Osteoblast (primary cell): Measurements from ENCODE around the gene SOX8. TPM values are rescaled to one million over a fixed set of nuclear protein-coding genes. Genes with fewer than 3 reads are reported as not detected.

Experiments used
- DNase-seq: peaks from one replicate; pipeline ENCODE4 v3.0.0; 2011; ENCODE audit warnings: low spot score, mixed read lengths; ENCODE audit not compliant: insufficient read length; ENCODE audit errors: missing footprints
- H2AFZ ChIP-seq: 2 replicates; pipeline ENCODE4 v1.6.0; 2011; ENCODE audit warnings: mild to moderate bottlenecking, low read length
- H3K27ac ChIP-seq: 2 replicates; pipeline ENCODE4 v1.5.1; 2011; ENCODE audit warnings: mild to moderate bottlenecking, low read depth, low read length, moderate library complexity
- H3K27me3 ChIP-seq: 2 replicates; pipeline ENCODE4 v1.6.0; 2012; ENCODE audit warnings: mild to moderate bottlenecking, control low read depth, inconsistent platforms, low read length, moderate library complexity; ENCODE audit not compliant: insufficient read depth
- H3K36me3 ChIP-seq: 2 replicates; pipeline ENCODE4 v1.5.1; 2011; ENCODE audit warnings: mild to moderate bottlenecking, low read length, control low read depth, moderate library complexity; ENCODE audit not compliant: insufficient read depth
- H3K4me1 ChIP-seq: 2 replicates; pipeline ENCODE4 v1.5.1; 2011; ENCODE audit warnings: mild to moderate bottlenecking, low read length, control low read depth, moderate library complexity; ENCODE audit not compliant: insufficient read depth
- H3K4me2 ChIP-seq: 2 replicates; pipeline ENCODE4 v1.6.0; 2011; ENCODE audit warnings: mild to moderate bottlenecking, low read length; ENCODE audit not compliant: insufficient read depth
- H3K4me3 ChIP-seq: fragments of 200-600 bp; sonication (generic); 3 replicates; pipeline ENCODE4 v1.5.1; 2012; ENCODE audit warnings: mild to moderate bottlenecking, low read length, inconsistent platforms; ENCODE audit not compliant: insufficient read depth
- H3K79me2 ChIP-seq: 2 replicates; pipeline ENCODE4 v1.6.0; 2012; ENCODE audit warnings: mild to moderate bottlenecking, low read length, control low read depth, inconsistent platforms; ENCODE audit not compliant: insufficient read depth
- H3K9me3 ChIP-seq: 2 replicates; pipeline ENCODE4 v1.5.1; 2011; ENCODE audit warnings: low read depth, low read length, control low read depth
- H4K20me1 ChIP-seq: 2 replicates; pipeline ENCODE4 v1.6.0; 2012; ENCODE audit warnings: mild to moderate bottlenecking, low read length, control low read depth; ENCODE audit not compliant: insufficient read depth
- total RNA-seq: library from RNA; depleted of rRNA; stranded (reverse); fragments of >200 nt; gene quantifications from 2 replicates; pipeline ENCODE4 v1.2.3, GENCODE V29; 2012
- TF ChIP-seq, protein P1 (sequence below): IDR thresholded peaks from 2 replicates; pipeline ENCODE4 v1.5.1; 2011; ENCODE audit warnings: mild to moderate bottlenecking, low read depth, low read length, moderate library complexity; ENCODE audit errors: extremely low read depth

SOX8 gene
- total RNA-seq, 1 donor: not detected

DNA sequence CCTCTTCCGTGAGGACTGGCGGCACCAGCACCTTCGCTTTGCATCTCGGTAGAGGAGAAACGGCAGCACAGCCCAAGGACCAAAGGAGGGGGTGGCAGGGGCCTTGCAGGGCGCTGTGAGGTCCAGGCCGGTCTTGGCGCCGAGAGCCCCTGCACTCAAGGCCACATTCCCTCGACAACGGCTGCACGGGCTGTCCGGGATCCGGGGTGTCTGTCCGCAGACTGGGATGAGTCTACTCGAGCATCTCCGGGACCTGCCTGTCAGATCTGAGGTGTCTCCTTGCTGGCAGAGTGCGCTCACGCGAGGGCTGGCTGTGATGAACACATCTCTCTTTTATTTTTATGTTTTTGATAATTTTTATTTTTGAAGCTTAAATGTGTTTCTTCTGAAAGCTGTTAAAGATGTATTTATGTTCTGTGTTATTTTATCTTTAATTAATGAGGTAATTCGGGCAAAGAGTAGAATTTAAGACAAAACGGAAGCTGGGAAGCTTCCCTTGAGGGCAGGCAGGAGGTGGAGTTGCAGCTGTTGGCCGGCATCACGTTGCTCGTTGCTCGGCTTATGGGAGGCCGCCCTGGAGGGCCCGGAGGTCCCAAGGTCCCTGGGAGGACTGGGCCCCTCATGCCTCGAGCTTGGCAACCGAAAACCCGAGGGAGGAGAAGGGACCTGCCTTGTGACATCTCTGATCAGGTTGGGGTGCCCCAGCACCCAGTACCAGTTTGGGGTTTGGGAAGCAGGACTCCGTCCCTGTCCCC lies 4.3 kb downstream of the SOX8 start:
- no peak overlapping the region for H2AFZ ChIP-seq
- H4K20me1 ChIP-seq: no peaks in the 10 kb centered on the region
- H3K27ac ChIP-seq: no peak overlapping the region
- no peaks in the 10 kb centered on the region for H3K9me3 ChIP-seq
- H3K36me3 ChIP-seq: no peaks in the 10 kb centered on the region
- peaks cover 66% of the 10 kb centered on the region for H3K27me3 ChIP-seq
- DNase-seq: no peak
- H3K4me2 ChIP-seq: no peak overlapping the region
- no peak overlapping the region for H3K4me3 ChIP-seq
- no peaks in the 10 kb centered on the region for H3K4me1 ChIP-seq
- no peaks in the 10 kb centered on the region for H3K79me2 ChIP-seq
- TF ChIP-seq, protein P1, sequence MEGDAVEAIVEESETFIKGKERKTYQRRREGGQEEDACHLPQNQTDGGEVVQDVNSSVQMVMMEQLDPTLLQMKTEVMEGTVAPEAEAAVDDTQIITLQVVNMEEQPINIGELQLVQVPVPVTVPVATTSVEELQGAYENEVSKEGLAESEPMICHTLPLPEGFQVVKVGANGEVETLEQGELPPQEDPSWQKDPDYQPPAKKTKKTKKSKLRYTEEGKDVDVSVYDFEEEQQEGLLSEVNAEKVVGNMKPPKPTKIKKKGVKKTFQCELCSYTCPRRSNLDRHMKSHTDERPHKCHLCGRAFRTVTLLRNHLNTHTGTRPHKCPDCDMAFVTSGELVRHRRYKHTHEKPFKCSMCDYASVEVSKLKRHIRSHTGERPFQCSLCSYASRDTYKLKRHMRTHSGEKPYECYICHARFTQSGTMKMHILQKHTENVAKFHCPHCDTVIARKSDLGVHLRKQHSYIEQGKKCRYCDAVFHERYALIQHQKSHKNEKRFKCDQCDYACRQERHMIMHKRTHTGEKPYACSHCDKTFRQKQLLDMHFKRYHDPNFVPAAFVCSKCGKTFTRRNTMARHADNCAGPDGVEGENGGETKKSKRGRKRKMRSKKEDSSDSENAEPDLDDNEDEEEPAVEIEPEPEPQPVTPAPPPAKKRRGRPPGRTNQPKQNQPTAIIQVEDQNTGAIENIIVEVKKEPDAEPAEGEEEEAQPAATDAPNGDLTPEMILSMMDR: no peak

DNA sequence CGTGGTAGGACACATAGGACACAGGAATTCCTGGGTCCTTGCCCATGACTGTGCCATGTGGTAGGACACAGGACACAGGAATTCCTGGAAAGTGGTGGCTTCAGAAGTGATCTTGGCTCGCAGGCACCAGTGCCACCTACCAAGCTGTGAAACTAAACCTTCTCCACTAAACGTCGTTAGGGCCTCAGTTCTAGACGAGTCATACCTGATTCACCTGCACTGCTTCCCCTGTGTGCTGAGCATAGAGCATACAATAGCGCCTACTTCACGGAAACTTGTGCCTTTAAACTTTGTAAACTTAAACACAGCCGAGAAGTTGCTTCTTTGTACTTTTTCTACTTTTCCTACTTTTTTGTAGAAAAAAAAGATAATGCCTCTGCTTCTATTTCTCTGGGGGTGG lies 4.8 kb downstream of the SOX8 start:
- DNase-seq: no peak
- Histone ChIP-seq H3K27ac (no peak overlapping the region), H3K4me3 (no peak overlapping the region), H3K4me2 (no peak overlapping the region), H3K9me3 (no peaks in the 10 kb centered on the region), H3K4me1 (no peaks in the 10 kb centered on the region), H2AFZ (no peak overlapping the region), H3K27me3 (peaks cover 62% of the 10 kb centered on the region), H3K36me3 (no peaks in the 10 kb centered on the region), H4K20me1 (no peaks in the 10 kb centered on the region), H3K79me2 (no peaks in the 10 kb centered on the region)
- TF ChIP-seq, protein P1: no peak

DNA sequence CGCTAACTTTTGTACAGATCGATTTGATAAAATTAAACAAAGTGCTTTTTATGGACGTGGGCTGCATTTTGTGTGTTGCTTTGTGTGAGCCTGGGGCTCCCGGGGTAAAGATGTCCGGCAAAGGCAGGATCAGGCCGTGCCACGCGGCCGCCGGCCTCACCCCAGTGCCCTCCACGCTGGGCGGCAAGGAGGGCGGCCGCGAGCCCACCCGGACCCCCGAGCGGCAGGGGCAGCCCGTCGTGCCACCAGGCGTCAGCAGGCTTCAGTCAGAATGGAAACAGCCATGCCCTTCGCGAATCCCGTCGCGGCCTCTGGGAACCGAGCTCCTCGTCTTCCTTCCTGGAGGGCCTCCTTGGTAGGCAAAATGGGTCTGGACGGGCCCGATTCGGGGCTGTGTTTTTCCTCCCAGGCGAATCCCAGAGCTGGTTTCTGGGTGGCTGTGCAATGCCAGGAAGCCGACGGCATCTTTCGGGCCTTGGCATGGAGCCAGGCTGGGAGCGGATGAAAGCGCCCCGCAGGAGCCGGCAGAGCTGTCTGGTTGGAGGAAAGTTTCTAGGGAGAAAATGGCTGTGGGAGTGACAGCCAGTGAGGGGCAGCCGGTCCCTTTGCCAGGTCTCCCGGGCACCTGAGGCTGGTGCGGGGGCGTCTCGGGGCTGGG lies 5.5 kb downstream of the SOX8 start:
- TF ChIP-seq, protein P1: no peak
- Histone ChIP-seq H3K4me2 (no peak overlapping the region), H3K79me2 (no peaks in the 10 kb centered on the region), H3K27me3 (peaks cover 61% of the 10 kb centered on the region), H3K4me3 (no peak overlapping the region), H2AFZ (no peak overlapping the region), H3K36me3 (no peaks in the 10 kb centered on the region), H3K4me1 (no peaks in the 10 kb centered on the region), H4K20me1 (no peaks in the 10 kb centered on the region), H3K9me3 (no peaks in the 10 kb centered on the region), H3K27ac (no peak overlapping the region)
- no peak for DNase-seq

DNA sequence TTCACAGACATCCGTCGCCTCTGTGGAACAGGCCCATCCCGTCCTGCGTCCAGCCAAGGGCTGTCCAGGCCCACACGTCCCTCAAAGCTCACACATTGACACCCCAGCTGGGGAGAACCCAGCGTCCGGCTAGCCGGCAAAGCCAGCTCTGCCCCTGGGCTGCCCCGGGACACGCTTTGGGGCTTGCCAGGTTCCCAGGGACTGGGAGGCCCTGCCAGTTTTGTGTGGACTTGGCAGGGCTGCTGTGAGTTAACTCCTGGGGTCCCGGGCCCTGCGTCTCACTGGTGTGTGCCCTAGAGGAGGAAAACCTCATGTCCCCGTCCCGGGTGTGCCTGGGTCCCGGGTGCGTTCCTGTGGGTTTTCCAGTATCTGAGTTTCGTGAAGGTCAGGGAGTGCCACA lies 6.3 kb downstream of the SOX8 start:
- H3K4me2 ChIP-seq: no peak overlapping the region
- H3K27ac ChIP-seq: no peak overlapping the region
- peaks cover 53% of the 10 kb centered on the region for H3K27me3 ChIP-seq
- no peak for DNase-seq
- no peaks in the 10 kb centered on the region for H4K20me1 ChIP-seq
- no peaks in the 10 kb centered on the region for H3K36me3 ChIP-seq
- no peaks in the 10 kb centered on the region for H3K4me1 ChIP-seq
- H3K4me3 ChIP-seq: no peak overlapping the region
- no peaks in the 10 kb centered on the region for H3K79me2 ChIP-seq
- H2AFZ ChIP-seq: no peak overlapping the region
- H3K9me3 ChIP-seq: no peaks in the 10 kb centered on the region
- TF ChIP-seq, protein P1: no peak
